PFSK-1 (cell line): ENCODE data around the gene FAIM2.

ENCODE experiments used
- FOXP2 ChIP-seq: optimal IDR thresholded peaks from 2 replicates; pipeline ENCODE3; 2011; ENCODE audit warnings: borderline replicate concordance, control low read depth, inconsistent platforms; ENCODE audit not compliant: insufficient read depth; ENCODE audit errors: extremely low read length, extremely low read depth
- POLR2AphosphoS5 ChIP-seq: IDR thresholded peaks from 2 replicates; pipeline ENCODE4 v1.6.1; 2012; ENCODE audit warnings: low read depth, mild to moderate bottlenecking, control low read depth, low read length, moderate library complexity
- SIN3A ChIP-seq: IDR thresholded peaks from 2 replicates; pipeline ENCODE4 v1.6.1; 2012; ENCODE audit warnings: mild to moderate bottlenecking, low read length, moderate library complexity, borderline replicate concordance; ENCODE audit not compliant: insufficient read depth
- TAF1 ChIP-seq: IDR thresholded peaks from 2 replicates; pipeline ENCODE4 v1.6.1; 2012; ENCODE audit warnings: low read length, control low read depth, borderline replicate concordance; ENCODE audit not compliant: insufficient read depth
- TF ChIP-seq, protein P1 (sequence below), 2 experiments: IDR thresholded peaks; 2 replicates each; pipeline versions ENCODE4 v1.6.1 to v1.8.0; 2011 to 2012; ENCODE audit warnings: low read depth in 2 of 2, low read length in 2 of 2, control low read depth in 1 of 2, inconsistent platforms in 1 of 2, mild to moderate bottlenecking in 1 of 2, moderate library complexity in 1 of 2; ENCODE audit not compliant: insufficient read depth in 1 of 2

DNA sequence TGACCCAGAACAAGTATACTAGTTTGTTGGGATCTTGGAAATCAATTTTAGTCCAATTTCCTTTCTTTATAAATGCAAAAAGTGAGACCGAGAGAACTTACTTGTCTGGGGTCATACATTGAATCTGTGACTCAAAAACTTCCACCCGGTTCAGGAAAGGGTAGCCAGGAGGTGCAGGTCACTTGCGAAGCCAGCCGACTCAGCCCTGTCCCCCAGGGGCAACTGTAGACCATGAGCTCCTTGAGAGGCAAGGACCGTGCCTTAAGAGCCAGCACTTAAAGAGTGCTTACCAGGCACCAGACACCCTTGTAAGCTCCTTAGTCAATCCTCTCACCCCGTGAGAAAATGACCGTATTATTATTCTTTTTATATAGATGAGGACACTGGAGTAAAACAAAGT, 60.3 kb downstream of the FAIM2 start:
- TF ChIP-seq POLR2AphosphoS5 (no peak), TAF1 (no peak), SIN3A (no peak), FOXP2 (no peak)
- TF ChIP-seq, protein P1, sequence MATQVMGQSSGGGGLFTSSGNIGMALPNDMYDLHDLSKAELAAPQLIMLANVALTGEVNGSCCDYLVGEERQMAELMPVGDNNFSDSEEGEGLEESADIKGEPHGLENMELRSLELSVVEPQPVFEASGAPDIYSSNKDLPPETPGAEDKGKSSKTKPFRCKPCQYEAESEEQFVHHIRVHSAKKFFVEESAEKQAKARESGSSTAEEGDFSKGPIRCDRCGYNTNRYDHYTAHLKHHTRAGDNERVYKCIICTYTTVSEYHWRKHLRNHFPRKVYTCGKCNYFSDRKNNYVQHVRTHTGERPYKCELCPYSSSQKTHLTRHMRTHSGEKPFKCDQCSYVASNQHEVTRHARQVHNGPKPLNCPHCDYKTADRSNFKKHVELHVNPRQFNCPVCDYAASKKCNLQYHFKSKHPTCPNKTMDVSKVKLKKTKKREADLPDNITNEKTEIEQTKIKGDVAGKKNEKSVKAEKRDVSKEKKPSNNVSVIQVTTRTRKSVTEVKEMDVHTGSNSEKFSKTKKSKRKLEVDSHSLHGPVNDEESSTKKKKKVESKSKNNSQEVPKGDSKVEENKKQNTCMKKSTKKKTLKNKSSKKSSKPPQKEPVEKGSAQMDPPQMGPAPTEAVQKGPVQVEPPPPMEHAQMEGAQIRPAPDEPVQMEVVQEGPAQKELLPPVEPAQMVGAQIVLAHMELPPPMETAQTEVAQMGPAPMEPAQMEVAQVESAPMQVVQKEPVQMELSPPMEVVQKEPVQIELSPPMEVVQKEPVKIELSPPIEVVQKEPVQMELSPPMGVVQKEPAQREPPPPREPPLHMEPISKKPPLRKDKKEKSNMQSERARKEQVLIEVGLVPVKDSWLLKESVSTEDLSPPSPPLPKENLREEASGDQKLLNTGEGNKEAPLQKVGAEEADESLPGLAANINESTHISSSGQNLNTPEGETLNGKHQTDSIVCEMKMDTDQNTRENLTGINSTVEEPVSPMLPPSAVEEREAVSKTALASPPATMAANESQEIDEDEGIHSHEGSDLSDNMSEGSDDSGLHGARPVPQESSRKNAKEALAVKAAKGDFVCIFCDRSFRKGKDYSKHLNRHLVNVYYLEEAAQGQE (IDR thresholded peaks at IDR 0.05; ENCODE audit: insufficient read depth in 1 of 2, low read depth in 2 of 2, low read length in 2 of 2), result no peak
